Activated CD8-positive, alpha-beta memory T cell treated with anti-CD3 and anti-CD28 coated beads, Interleukin-2, amount 10 ng/mL, durations not matched to agents 7 days and 5 days (primary cell): ENCODE results near the gene THSD7B. TPM values are rescaled to one million over a fixed set of nuclear protein-coding genes. Genes with fewer than 3 reads are reported as not detected.
"Not testable (repeated sequence)": the region's sequence is repeated elsewhere in the genome, so short reads cannot be mapped to it uniquely, and the experiment has no call there.

Experiments
- ATAC-seq: fragments of 150-1000 bp; cut with Tn5 transposase; one replicate; pipeline ENCODE4 v1.10.0; 2021; ENCODE audit warnings: moderate library complexity
- CTCF ChIA-PET: fragments of 350-600 bp; sonication (Branson Sonifier 250); formaldehyde crosslinking; loops from one replicate; lab custom pipeline; 2021; ENCODE audit warnings: antibody characterized with exemption; lab: Charles Lee
- DNase-seq: peaks from one replicate; pipeline ENCODE4 v3.0.0-alpha.2; 2020
- H3K27ac Mint-ChIP-seq: one replicate; pipeline ENCODE4 v1.8.0; 2021; ENCODE audit warnings: mild to moderate bottlenecking, mixed read lengths
- H3K27me3 Mint-ChIP-seq: one replicate; pipeline ENCODE4 v1.8.0; 2021; ENCODE audit warnings: mixed read lengths
- H3K36me3 Mint-ChIP-seq: one replicate; pipeline ENCODE4 v1.8.0; 2021; ENCODE audit warnings: mild to moderate bottlenecking, mixed read lengths
- H3K4me1 Mint-ChIP-seq: one replicate; pipeline ENCODE4 v1.8.0; 2021; ENCODE audit warnings: mixed read lengths
- H3K4me3 Mint-ChIP-seq: one replicate; pipeline ENCODE4 v1.8.0; 2021; ENCODE audit warnings: mild to moderate bottlenecking, moderate library complexity, mixed read lengths
- H3K9me3 Mint-ChIP-seq: one replicate; pipeline ENCODE4 v1.8.0; 2022; ENCODE audit warnings: low read depth, mixed read lengths
- total RNA-seq, 2 experiments: library from RNA; stranded (reverse); gene quantifications; one replicate each; pipeline ENCODE4 v1.2.3, GENCODE V29; 2021

Gene THSD7B
- total RNA-seq, 2 experiments from 2014 or later = not detected

DNA sequence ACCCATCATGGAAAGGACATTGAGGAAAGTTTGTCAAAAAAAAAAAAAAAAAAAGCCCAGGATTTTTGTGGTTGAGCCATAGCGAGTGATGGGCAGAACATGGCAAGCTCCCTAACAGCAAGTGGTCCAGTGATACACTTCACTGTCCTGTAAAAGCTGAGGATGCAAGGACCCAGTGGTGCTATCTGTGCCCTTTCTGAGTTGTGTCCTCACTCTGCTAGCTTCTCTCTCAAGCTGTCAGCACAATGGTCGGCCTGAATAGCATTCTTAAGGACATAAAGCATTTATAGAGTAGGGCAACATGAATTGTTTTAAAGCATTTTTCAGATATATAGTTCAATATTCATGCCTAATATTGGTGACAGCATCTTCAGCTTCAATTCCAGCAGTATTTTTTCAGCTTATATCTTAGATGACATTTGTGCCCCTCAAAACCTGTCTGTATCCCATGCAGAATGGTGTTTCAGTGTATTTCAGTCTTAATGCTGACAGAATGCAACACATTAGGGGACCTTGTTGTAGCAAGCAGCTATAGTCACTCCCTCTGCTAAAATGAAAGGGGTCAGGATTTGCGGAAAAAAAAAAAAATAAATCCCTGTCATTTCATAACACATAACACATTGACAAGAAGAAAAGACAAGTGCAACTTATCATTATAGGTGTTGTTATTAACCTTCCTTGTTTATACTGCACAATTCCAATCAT, 496.7 kb downstream of the THSD7B start:
- no peaks in the 10 kb centered on the region for H3K4me1 Mint-ChIP-seq
- no peak for ATAC-seq
- no peak overlapping the region for H3K4me3 Mint-ChIP-seq
- H3K9me3 Mint-ChIP-seq = no peaks in the 10 kb centered on the region
- no peak for DNase-seq
- CTCF ChIA-PET = no interaction called here
- H3K27me3 Mint-ChIP-seq = no peaks in the 10 kb centered on the region
- H3K27ac Mint-ChIP-seq = no peak overlapping the region
- H3K36me3 Mint-ChIP-seq = no peaks in the 10 kb centered on the region

DNA sequence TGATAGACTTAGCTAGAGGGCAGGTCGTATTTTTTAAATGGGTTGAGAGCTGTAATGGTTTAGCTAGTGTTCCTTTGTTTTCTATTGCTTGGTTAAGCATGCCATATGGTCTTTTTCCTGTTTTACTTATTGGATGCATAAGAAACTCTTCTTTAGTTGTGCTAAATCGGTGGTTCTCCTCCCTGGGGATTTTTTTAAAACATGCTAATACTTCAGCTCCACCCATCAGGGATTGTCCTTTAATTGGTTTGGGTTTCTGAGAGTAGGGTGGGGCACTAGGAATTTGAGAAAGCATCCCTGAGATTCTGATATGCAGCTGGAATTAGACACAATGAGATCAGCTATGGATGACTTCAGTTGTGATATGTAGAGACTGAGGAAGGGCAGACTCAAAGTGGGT, 497.2 kb downstream of the THSD7B start:
- Mint-ChIP-seq H3K27ac (no peak overlapping the region), H3K36me3 (no peaks in the 10 kb centered on the region), H3K4me3 (no peak overlapping the region), H3K4me1 (no peaks in the 10 kb centered on the region), H3K27me3 (no peaks in the 10 kb centered on the region), H3K9me3 (no peaks in the 10 kb centered on the region)
- DNase-seq (no peak), ATAC-seq (no peak)
- CTCF ChIA-PET = no interaction called here

DNA sequence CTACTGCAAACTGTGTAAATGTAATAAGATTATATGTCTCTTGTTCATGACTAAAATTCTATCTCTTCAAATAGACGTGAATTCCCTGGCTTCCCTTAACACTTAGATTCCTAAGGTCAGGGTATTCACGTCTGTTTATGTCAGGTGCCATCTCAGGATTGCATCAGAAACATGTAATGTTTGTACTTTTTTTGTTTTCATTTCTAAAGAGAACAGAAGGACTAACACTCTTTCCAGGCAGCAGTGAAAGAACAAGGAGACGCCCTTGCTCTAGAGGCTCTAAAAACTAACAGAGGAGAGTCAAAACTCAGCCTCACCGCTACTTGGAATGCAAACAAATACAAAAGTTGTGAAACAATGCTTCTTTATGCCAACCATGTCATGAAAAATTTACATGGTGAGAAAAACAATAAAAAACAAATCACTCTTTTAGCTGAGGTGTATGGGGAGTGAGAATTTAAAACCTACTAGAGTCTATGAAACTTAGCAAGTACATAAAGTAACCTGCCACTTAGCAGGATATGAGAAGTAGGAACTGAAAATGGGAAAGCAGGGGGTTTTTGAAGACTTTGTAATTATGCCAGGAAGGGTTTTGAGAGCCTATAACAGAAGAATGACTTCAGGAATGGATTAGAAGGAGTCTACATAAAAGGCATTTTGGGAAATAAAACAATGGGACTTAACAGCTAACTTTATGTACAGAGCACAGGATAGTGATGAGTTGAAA, 522.7 kb downstream of the THSD7B start:
- H3K36me3 Mint-ChIP-seq = no peaks in the 10 kb centered on the region
- H3K27me3 Mint-ChIP-seq = no peaks in the 10 kb centered on the region
- no peak for ATAC-seq
- H3K4me1 Mint-ChIP-seq = no peaks in the 10 kb centered on the region
- CTCF ChIA-PET = no interaction called here
- H3K4me3 Mint-ChIP-seq = no peak overlapping the region
- H3K27ac Mint-ChIP-seq = no peak overlapping the region
- H3K9me3 Mint-ChIP-seq = no peaks in the 10 kb centered on the region
- no peak for DNase-seq

DNA sequence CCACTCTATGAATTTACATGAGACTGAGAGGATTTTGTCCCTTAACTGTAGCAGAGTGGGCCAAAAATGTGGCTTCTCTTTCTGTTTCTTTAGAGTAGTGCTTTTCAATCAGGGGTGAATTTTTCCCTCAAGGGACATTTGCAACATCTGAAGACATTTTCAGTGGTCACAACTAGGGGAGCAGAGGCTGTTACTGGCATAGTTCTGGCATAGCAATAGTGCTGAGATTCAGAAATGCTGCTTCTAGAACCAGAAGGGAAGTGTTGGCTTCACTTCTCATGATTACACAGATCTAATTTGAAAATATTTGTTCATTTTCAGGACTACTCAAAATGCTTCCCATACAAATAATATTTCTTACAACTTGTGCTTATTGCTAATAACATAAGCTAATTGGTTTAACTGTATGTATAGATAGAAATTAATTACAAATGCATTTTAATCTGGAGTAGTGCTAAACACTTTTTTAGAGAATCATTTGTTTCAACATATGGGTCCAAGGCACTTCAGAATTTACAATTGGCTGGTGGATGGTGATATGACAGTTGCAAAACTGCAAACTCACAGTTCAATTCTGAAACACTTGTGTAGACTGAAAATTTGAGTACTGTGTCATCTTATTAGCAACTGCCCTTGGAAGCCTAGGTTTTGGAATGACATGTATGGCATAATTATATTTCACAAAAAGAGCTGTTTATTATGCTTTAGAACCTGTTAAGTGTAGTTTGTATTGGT, 526.7 kb downstream of the THSD7B start:
- no peaks in the 10 kb centered on the region for H3K36me3 Mint-ChIP-seq
- H3K27me3 Mint-ChIP-seq = no peaks in the 10 kb centered on the region
- H3K4me1 Mint-ChIP-seq = no peaks in the 10 kb centered on the region
- no peak overlapping the region for H3K27ac Mint-ChIP-seq
- no peak overlapping the region for H3K4me3 Mint-ChIP-seq
- H3K9me3 Mint-ChIP-seq = peaks cover 3% of the 10 kb centered on the region
- DNase-seq = no peak
- CTCF ChIA-PET = no interaction called here
- no peak for ATAC-seq

DNA sequence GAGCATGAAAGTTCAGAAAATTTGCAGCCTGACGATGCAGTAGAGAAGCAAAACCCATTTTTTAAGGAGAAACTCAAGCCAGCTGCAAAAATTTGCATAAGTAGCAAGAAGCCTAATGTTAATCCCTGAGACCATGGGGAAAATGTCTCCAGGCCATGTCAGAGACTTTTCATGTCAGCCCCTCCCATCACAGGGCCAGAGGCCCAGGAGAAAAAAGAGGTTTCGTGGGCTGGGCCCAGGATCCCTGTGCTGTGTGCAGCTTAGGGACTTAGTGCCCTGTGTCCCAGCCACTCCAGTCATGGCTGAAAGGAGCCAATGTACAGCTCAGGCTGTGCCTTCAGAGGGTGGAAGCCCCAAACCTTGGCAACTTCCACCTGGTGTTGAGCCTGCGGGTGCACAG, 533.0 kb downstream of the THSD7B start:
- Mint-ChIP-seq H3K9me3 (peaks cover 3% of the 10 kb centered on the region), H3K27ac (no peak overlapping the region), H3K36me3 (no peaks in the 10 kb centered on the region), H3K4me1 (no peaks in the 10 kb centered on the region), H3K27me3 (no peaks in the 10 kb centered on the region), H3K4me3 (no peak overlapping the region)
- CTCF ChIA-PET = no interaction called here
- ATAC-seq (no peak), DNase-seq (no peak)

DNA sequence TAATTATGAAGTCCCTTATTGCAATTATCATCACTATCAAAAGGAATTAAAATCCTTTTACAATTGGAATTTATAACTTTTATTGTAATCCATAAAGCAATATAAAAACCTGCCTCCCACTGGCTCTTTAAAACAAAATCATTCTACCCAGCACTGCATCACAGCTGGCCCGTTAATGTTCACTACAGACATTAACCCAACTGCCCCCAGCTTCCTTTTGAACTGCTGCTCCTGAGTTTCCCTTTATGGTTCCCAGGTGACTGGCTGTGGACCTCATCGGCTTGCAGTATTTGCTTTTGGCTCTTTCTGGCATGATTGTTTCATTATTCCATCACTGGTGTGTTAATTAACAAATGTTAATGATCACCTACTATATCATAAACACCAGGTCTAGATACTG, 535.6 kb downstream of the THSD7B start:
- CTCF ChIA-PET = no interaction called here
- Mint-ChIP-seq H3K36me3 (no peaks in the 10 kb centered on the region), H3K4me1 (no peaks in the 10 kb centered on the region), H3K9me3 (peaks cover 4% of the 10 kb centered on the region), H3K27ac (no peak overlapping the region), H3K27me3 (no peaks in the 10 kb centered on the region), H3K4me3 (no peak overlapping the region)
- ATAC-seq = no peak
- no peak for DNase-seq

DNA sequence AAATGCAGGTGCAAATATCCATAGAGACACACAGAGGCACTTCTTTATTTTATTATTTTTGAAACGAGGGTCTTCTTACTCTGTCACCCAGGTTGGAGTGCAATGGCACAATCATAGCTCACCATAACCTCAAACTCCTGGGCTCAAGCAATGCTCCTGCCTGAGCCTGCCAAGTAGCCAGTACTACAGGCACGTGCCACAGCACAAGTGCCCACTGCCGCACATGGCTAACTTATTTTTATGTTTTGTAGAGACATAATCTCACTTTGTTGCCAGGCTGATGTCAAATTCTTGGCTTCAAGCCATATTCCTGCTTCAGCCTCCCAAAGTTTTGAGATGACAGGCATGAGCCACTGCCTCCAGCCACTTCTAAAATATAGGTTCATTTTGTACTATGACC, 537.6 kb downstream of the THSD7B start:
- Mint-ChIP-seq H3K9me3 (peaks cover 2% of the 10 kb centered on the region), H3K36me3 (no peaks in the 10 kb centered on the region), H3K27me3 (no peaks in the 10 kb centered on the region), H3K4me1 (no peaks in the 10 kb centered on the region), H3K4me3 (no peak overlapping the region), H3K27ac (no peak overlapping the region)
- ATAC-seq (no peak), DNase-seq (no peak)
- CTCF ChIA-PET = no interaction called here

DNA sequence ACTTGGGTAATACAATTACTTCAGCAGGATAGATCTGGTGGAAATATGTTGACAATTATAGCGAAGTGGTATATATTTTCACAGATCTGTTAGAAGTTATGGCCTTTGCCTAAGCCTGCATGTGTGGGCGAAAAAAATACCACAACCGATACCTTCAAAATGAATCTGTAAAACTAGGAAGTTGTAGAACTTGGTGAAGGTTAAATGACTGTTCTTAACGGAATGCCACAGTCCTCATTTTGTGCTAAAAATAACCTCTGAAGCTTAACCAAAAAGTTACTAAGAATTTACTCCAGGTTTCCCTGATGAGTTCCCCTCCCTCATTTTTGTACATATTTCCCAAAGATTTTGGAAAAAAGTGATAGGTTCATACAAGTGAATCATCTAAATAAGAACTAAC, 550.7 kb downstream of the THSD7B start:
- Mint-ChIP-seq H3K36me3 (no peaks in the 10 kb centered on the region), H3K27ac (no peak overlapping the region), H3K4me3 (no peak overlapping the region), H3K9me3 (peaks cover 2% of the 10 kb centered on the region), H3K4me1 (no peaks in the 10 kb centered on the region), H3K27me3 (no peaks in the 10 kb centered on the region)
- DNase-seq (no peak), ATAC-seq (no peak)
- CTCF ChIA-PET = no interaction called here

DNA sequence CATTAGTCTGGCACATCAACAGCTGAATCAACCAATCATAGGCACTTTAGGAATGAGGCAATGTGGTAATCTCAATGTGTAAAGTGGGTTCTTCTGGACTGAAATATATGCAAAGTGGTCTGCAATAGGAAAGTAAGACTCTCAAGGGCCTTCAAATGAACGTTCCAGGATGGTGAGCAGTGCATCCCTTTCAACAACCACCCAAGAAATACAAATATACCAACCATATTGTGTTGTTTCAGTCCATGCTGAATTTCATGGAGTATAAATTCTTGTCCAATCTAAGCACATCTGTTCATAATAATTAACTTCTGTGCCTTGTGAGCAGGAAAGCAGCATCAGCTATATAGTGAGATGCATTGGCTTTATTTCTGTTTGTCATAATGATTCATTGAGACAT, 556.2 kb downstream of the THSD7B start:
- no peak for DNase-seq
- no peaks in the 10 kb centered on the region for H3K36me3 Mint-ChIP-seq
- CTCF ChIA-PET = no interaction called here
- no peak overlapping the region for H3K27ac Mint-ChIP-seq
- no peaks in the 10 kb centered on the region for H3K9me3 Mint-ChIP-seq
- no peak overlapping the region for H3K4me3 Mint-ChIP-seq
- no peak for ATAC-seq
- H3K27me3 Mint-ChIP-seq = no peaks in the 10 kb centered on the region
- no peaks in the 10 kb centered on the region for H3K4me1 Mint-ChIP-seq

DNA sequence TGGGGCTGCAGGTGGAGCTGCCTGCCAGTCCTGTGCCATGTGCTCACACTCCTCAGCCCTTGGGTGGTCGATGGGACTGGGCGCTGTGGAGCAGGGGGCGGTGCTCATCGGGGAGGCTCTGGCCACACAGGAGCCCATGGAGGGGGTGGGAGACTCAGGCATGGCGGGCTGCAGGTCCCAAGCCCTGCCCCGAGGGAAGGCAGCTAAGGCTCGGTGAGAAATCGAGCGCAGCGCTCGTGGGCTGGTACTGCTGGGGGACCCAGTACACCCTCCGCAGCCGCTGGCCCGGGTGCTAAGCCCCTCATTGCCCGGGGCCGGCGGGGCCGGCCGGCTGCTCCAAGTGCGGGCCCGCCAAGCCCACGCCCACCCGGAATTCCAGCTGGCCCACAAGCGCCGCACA, 566.2 kb downstream of the THSD7B start:
- H3K27ac Mint-ChIP-seq, H3K27me3 Mint-ChIP-seq, CTCF ChIA-PET, H3K4me1 Mint-ChIP-seq, DNase-seq, ATAC-seq, H3K4me3 Mint-ChIP-seq, H3K36me3 Mint-ChIP-seq, H3K9me3 Mint-ChIP-seq: not testable (repeated sequence)

DNA sequence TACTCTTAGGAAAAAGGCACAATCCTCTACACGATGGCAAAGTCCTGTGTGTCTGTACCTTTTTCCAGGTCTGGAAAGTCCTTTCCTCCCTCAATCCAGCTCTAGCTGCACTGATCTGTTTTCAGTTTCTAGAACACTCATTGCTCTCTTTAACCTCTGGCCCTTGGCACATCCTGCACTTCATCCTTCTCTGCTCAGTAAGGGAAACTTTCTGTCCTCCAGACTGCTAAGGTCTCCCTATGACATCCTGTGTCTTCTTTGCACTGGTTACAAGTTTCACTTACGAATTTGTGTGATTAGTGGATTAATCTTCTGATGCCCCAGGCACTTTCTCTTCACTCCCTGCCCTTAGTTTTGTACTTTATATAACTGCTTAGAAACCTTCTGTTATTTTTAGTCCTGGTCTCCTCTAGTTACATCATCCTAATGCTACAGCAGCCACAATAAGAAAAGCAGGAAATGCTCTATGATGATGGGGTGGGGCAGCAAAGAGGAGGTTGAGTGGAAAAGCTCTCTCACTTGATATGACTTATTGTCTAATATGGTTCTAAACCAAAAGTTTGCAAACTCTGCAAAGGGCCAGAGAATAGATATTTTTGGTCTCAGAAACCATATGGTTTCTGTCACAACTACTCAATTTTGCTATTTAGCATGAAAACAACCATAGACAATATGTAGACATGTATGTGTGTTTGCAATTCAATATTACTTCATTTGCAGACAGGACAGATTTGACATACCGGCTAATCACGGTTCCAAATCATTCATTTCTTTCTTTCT, 568.2 kb downstream of the THSD7B start:
- H3K36me3 Mint-ChIP-seq = no peaks in the 10 kb centered on the region
- no peak for ATAC-seq

DNA sequence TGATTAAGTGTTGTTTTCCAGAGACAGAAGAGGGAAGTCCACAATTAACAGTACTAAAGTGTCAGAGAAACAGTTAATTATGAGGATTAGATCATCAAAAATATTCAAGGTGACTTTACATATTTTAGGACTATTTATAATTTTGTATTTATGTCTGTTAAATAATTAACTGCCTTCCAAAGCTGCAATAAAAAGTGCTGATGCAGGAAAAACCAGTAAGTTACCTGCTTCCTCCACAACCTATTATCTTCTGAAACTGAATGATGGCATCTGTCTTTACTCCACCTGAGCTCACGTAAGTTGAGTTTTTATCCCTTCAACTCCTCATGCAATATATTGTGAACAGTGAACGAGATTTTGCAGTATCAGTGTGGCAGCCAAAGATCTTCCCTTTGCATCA, 570.7 kb downstream of the THSD7B start:
- CTCF ChIA-PET = no interaction called here

More for the DNA sequence above, 568.2 kb downstream of the THSD7B start:
- Mint-ChIP-seq H3K9me3 (no peaks in the 10 kb centered on the region), H3K27me3 (no peaks in the 10 kb centered on the region), H3K4me1 (no peaks in the 10 kb centered on the region), H3K27ac (no peak overlapping the region), H3K4me3 (no peak overlapping the region)
- CTCF ChIA-PET = no interaction called here
- no peak for DNase-seq

DNA sequence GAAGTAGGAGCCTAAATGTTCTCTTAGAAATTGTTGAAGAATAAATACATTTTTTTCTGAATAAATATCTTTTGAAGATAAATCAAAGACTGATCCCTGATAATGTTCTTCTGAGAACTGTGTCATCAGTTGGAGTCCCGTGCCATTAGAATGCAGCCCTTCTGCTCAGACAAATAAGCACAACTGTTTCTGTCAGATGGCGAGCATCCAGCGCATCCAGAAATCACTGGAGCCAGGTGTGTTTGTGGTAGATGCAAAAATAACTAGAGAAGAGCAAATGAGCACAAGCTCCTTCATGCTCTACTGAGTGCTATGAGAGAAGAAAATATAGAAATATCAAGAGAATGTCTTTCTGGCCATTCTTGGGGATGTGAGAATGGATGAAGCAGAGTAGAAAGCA, 573.7 kb downstream of the THSD7B start:
- ATAC-seq (no peak), DNase-seq (no peak)
- Mint-ChIP-seq H3K4me3 (no peak overlapping the region), H3K36me3 (no peaks in the 10 kb centered on the region), H3K27ac (no peak overlapping the region), H3K4me1 (no peaks in the 10 kb centered on the region), H3K27me3 (no peaks in the 10 kb centered on the region), H3K9me3 (no peaks in the 10 kb centered on the region)
- CTCF ChIA-PET = no interaction called here

More for the DNA sequence above, 570.7 kb downstream of the THSD7B start:
- Mint-ChIP-seq H3K4me3 (no peak overlapping the region), H3K4me1 (no peaks in the 10 kb centered on the region), H3K27ac (no peak overlapping the region), H3K9me3 (no peaks in the 10 kb centered on the region), H3K36me3 (no peaks in the 10 kb centered on the region), H3K27me3 (no peaks in the 10 kb centered on the region)
- ATAC-seq (no peak), DNase-seq (no peak)
